Cerebellar nuclear complex (tissue), 1 donor: Measurements from ENCODE around the gene CRISPLD2.
"Not testable (repeated sequence)": the region's sequence is repeated elsewhere in the genome, so short reads cannot be mapped to it uniquely, and the experiment has no call there.

ENCODE experiments used
- DNase-seq, 2 experiments: peaks; one replicate each; lab custom pipeline; 2025; lab: John Stamatoyannopoulos, UW

Gene CRISPLD2

GRCh38 chr16:84859681-84860080 lies 39.9 kb downstream of the CRISPLD2 start:
- no peak for DNase-seq

GRCh38 chr16:84860383-84860782 lies 40.6 kb downstream of the CRISPLD2 start:
- no peak for DNase-seq

GRCh38 chr16:84861671-84862070 lies 41.9 kb downstream of the CRISPLD2 start:
- no peak for DNase-seq

DNA sequence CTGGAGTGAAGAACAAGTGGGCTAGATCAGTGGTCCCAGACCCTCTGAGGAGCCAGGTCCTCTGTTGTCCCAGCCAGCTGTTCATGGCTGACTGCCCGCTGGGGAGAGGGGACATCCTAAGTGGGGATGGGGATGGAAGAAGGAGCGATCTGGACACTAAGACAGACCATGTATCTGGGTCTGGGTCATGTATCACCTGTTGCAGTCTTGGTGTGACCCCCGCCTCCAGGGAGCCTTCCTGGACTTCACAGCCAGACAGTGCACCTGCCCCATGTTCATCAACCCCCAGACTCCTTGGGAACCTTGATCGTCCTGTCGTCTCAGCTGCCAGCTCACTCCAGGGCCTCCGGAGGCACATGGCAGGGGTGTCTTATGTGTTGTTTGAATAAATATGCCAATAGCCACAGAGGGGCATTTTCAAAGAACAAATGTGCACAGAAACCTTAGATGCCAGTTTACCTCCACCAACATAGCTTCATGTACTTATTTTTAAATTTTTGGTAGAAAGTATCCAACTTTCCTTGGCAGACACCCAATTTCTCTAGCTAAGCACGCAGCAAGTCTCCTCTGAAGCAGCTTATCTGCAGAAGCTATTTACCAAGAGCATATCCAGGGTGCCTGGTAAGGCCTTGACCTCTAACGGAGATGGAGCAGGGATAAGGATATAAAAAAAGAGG lies 43.2 kb downstream of the CRISPLD2 start:
- DNase-seq: no peak

- DNase-seq: no peak
Observed at GRCh38 chr16:84863481-84863814, 43.7 kb downstream of the CRISPLD2 start.

GRCh38 chr16:84864326-84864955 lies 44.7 kb downstream of the CRISPLD2 start:
- no peak for DNase-seq

GRCh38 chr16:84867696-84868095 lies 47.9 kb downstream of the CRISPLD2 start:
- DNase-seq: no peak

DNA sequence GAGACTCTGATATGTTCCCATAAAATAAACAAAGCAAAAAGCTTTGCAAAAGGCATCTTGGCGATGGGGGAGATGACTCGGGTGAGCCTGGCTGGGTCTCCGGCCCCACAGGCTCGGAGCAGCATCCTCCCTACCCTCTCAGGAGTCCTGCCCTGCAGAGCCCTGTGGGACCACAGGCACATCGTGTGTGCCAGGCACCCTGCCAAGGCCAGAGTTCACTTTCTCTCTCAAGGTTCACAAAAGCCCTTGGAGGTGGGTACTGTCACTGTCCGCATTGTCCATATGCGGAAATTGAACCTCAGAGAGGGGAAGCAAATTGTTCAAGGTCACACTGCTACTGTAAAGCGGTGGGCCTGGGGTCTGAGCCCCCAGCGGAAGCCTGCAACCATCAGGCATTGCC lies 48.5 kb downstream of the CRISPLD2 start:
- DNase-seq: no peak

GRCh38 chr16:84868829-84869472 lies 49.2 kb downstream of the CRISPLD2 start:
- DNase-seq: no peak

DNA sequence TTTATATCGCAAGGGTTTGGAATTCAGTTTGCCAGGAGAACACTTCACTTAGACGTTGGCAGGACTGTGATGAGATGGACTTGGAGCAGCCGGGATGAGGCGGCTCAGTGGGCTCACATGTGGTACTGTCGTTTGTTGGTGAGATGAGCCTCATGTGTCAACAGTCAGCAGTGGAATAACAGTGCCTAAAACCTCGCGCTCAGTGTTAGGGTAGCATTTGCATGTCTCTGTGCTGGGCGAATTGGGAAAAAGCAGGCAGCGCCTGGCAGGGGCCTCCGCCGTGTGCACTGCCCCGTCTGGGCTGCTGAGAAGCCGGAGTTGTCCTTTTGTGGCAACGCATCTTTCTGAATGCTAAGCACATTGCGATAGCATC lies 49.7 kb downstream of the CRISPLD2 start:
- DNase-seq: no peak

GRCh38 chr16:84872971-84873370 lies 53.2 kb downstream of the CRISPLD2 start:
- DNase-seq: not testable (repeated sequence)

DNA sequence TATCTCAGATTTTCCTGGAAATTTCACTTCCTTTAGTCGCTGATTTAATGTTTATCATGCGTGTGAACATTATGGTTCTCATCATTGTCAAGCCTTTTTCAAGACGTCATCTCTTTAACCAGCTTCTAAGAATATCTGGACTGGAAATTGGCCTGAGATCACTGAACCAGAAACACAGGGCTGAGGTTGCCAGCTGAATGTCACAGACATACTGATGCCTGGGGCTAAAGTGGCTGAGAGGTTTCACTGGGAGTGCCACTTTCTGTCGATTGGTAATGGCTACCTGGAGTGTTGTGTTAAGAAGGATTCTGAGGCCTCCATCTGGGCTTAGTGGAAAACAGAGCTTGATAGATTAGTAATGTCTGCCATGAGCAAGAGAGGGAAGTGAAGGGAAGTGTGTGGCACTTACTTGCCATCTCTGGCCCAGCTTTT lies 54.2 kb downstream of the CRISPLD2 start:
- DNase-seq: no peak

GRCh38 chr16:84874553-84874952 lies 54.8 kb downstream of the CRISPLD2 start:
- no peak for DNase-seq

- no peak for DNase-seq
Observed at GRCh38 chr16:84874983-84875382, 55.2 kb downstream of the CRISPLD2 start.

GRCh38 chr16:84875846-84876245 lies 56.1 kb downstream of the CRISPLD2 start:
- DNase-seq: no peak

DNA sequence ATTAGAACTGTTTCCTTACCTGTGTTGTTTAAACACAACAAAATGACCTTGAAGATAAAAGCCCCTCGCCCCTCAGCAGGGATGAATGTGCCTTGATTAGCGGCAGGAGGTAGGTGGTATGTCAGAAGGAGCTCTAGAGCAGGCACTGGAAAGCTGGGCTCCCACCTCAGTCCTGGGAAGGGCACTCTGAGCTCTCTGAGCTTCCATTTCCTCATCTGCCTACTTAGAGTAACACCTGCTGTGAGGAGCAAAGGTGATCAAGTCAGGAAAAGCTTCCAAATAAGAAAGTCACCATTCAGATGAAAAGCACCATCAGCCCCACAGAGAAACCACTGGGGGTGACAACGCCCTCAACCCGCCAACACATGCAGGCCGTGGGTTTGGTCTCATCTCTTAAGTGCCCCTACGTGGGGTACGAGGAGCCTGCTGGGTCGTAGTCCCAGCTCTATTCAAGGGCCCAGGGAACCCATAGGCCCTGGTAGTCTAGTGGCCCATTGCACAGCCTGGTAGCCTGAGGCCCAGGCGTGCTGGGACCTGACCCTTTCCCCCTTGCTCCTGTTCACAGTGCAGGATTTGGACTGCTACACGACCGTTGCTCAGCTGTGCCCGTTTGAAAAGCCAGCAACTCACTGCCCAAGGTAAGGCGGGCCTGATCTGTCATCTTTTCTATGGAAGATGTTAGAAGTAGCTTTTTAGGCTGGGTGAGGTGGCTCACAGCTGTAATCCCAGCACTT lies 57.3 kb downstream of the CRISPLD2 start:
- DNase-seq: no peak

- DNase-seq: no peak
Observed at GRCh38 chr16:84878770-84879169, 59.0 kb downstream of the CRISPLD2 start.

DNA sequence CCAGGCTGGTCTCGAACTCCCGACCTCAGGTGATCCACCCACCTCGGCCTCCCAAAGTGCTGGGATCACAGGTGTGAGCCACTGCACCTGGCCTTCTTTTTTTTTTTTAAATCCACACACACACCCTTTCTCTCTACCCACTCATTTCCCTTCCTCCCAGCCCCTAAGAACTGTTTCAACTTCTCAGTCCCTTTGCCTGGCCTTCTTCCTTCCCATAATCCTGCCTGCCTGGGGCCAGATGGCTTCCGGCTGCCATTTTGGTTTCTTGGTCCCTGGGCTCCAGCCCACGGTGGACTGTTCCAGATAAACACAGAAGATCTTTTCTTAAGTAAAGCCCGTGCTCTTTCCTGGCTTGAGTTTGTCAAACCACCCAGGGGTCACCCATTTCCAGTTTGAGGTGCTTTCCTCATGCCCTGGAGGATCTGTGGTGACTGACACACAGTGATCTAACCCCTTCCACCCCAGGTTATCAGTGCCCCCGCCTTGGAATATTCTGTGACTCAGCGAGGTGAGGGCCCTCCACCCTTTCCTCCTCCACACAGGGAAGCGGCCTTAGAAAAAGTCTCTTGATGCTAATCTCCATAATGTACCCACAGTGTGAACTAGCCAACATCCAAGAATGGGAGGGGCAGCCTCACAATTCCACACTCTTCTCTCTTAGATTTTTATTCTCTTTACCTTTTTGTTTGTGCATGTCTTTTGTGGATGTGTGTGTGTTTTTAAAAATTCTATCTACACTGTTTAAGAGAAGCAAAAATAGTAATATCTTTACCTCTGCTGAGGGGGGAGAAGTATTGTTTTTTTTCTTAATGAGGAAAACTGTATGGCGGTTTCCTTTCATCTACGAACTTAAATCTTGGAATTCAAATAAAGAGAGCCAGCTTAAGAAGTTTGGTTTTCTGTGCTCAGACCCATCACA lies 60.0 kb downstream of the CRISPLD2 start:
- no peak for DNase-seq

GRCh38 chr16:84881702-84882521 lies 62.1 kb downstream of the CRISPLD2 start:
- DNase-seq: no peak

- no peak for DNase-seq
Observed at GRCh38 chr16:84883301-84883700, 63.5 kb downstream of the CRISPLD2 start.

DNA sequence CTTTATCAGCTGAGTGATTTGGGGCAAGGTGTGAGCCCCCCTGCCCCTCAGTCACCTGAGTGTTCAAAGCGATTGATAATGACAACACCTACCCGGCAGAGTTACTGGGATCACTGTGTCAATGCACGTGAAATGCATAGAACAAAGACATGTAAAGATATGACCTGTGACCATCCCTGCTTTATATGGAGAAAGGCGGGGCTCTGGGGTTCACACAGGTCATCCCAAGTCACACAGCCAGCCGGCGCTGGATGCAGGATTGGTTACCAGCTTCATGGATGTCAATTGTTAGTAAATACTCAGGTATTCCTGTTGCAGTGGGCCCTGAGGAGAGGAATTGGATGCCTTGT lies 64.4 kb downstream of the CRISPLD2 start:
- DNase-seq: no peak
